ENCODE results near the gene RASGRF2.
"Not testable (repeated sequence)": the region's sequence is repeated elsewhere in the genome, so short reads cannot be mapped to it uniquely, and the experiment has no call there.

DNA sequence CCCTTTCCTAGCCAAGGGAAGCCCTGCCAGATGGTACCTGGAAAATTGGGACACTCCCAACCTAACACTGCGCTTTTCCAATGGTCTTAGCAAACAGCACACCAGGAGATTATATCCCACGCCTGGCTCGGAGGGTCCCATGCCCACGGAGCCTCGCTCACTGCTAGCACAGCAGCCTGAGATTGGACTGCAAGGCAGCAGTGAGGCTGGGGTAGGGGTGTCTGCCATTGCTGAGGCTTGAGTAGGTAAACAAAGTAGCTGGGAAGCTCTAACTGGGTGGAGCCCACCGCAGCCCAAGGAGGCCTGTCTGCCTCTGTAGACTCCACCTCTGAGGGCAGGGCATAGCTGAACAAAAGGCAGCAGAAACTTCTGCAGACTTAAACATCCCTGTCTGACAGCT, 68.7 kb downstream of the RASGRF2 start:
- TF ChIP-seq, protein P1, sequence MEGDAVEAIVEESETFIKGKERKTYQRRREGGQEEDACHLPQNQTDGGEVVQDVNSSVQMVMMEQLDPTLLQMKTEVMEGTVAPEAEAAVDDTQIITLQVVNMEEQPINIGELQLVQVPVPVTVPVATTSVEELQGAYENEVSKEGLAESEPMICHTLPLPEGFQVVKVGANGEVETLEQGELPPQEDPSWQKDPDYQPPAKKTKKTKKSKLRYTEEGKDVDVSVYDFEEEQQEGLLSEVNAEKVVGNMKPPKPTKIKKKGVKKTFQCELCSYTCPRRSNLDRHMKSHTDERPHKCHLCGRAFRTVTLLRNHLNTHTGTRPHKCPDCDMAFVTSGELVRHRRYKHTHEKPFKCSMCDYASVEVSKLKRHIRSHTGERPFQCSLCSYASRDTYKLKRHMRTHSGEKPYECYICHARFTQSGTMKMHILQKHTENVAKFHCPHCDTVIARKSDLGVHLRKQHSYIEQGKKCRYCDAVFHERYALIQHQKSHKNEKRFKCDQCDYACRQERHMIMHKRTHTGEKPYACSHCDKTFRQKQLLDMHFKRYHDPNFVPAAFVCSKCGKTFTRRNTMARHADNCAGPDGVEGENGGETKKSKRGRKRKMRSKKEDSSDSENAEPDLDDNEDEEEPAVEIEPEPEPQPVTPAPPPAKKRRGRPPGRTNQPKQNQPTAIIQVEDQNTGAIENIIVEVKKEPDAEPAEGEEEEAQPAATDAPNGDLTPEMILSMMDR (IDR thresholded peaks at IDR 0.05), result not testable (repeated sequence)
- not testable (repeated sequence) for TF ChIP-seq POLR2A, POLR2AphosphoS5, EP300 (IDR thresholded peaks at IDR 0.05)
